ENCODE measurements around the gene CACNB1.

CACNB1 gene

DNA sequence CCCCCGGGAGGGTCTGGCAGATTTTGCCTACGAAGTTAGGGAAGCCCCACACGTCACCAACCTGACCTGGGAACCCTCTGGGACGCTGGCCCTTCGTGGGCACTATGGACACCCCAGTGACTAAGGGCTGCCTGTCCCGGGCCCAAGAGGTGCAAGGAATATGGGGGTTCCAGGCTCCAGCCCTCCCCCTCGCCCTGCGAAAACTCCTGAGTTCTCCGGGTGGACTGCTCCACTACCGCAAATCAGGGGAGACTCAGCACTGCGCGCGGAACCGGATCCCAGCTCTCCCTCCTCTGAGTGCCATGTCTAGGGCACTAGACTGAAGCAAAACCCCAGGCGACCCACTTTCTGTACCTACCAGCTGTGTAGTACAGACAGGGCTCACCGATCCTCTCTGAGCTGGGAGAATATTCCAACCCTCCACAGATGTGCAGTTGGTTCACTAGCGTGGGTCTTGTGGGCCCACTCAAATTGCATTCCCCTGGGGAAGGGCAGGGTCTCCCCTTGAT lies 31.6 kb downstream of the CACNB1 start, which contains the start of gene ARL5C:
ARL5C (minus strand) TSS at position 321 of the 509 bp plus-strand sequence. CDS start 401 bp downstream, outside the sequence.
- H3K4me1 Mint-ChIP-seq: peaks cover 25% of the 10 kb centered on the region
- DNase-seq (ENCODE audit: low spot score in 2 of 2) (no peak), ATAC-seq (no peak)
- peak within 1 kb of the TSS; percentile 15 for H3K27ac Mint-ChIP-seq
- peak within 1 kb of the TSS; percentile 78 for H3K4me3 Mint-ChIP-seq
- H3K36me3 Mint-ChIP-seq: no peaks in the 10 kb centered on the region
- H3K9me3 Mint-ChIP-seq: no peaks in the 10 kb centered on the region

DNA sequence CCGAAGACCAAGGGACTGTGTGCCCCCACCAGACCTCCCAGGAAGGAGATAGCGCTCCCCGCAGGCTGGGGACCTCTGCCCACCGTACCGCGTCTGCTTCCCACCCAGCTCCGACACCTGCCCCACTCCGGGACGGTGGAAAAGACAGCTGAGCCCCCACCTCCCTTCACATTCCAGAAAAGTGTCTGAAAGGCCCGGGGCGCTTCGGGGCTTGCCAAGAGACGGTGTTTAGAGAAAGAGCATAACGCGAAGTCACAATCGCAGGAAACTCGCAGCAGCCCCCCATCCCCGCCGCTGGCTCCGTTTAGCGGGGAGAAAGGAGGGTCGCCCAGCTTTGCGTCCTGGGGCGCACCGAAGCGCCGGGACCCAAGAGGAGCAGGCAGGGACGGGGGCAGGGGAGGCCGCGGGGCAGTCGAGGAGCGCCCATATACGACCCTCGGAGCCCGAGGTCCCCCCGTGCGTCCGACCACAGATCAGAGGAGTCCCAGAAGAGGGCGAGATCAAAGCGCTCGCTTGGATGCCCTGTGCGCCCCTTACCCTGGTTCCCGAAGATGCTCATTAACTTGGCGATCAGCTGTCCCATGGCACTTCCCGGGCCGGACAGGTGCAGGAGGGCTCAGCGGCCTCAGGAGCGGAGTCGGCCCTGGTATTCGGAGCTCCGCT lies 32.2 kb downstream of the CACNB1 start:
- H3K9me3 Mint-ChIP-seq: no peaks in the 10 kb centered on the region
- H3K4me3 Mint-ChIP-seq: peak overlapping the region; percentile 78
- peaks cover 25% of the 10 kb centered on the region for H3K4me1 Mint-ChIP-seq
- no peaks in the 10 kb centered on the region for H3K36me3 Mint-ChIP-seq
- DNase-seq (ENCODE audit: low spot score in 2 of 2): no peak
- peak; percentile 41 for ATAC-seq
- peak overlapping the region; percentile 15 for H3K27ac Mint-ChIP-seq

DNA sequence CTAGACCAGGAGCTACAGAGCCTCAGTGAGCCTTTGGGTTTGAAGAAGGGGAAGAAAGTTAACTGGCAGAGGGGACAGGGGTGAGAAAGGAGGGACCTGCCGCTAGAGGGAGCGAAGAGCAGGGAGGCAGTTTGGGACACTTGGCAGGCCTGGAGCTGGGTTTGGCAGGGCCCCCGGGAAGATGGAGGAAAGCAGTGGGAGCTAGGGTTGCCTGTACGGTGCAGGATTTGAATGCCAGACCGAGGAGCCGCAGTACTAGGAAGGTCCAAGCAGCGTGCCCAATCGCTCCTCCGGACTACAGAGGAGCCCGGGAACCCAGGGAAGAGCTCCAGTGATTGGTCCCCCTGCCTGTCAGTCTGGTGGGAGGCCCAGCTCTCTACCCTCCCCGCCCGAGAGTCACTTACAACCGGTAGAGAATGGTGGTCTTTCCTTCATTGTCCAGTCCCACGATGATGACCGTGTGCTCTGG lies 32.8 kb downstream of the CACNB1 start:
- Mint-ChIP-seq H3K4me1 (peaks cover 25% of the 10 kb centered on the region), H3K9me3 (no peaks in the 10 kb centered on the region), H3K4me3 (peak overlapping the region; percentile 78), H3K36me3 (no peaks in the 10 kb centered on the region), H3K27ac (peak overlapping the region; percentile 15)
- ATAC-seq: peak; percentile 97
- peak; percentile 69 to 87 for DNase-seq (ENCODE audit: low spot score in 2 of 2)

DNA sequence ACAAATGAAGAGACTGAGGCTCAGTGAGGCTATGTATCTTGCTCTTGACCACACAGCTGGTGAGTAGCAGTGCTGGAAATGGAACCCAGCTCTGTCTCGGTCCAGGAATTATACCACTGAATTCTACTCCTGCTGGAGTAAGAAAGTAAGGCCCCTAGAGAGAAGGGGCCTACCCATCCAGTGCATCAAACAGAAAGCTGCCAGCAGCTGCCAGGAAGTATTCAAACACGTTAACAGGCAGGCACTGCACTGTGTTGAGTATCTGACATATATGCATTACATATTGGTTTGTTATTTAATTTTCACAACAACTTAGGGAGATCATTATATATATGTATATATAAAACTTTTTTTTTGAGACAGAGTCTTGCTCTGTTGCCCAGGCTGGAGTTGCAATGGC lies 35.5 kb downstream of the CACNB1 start:
- DNase-seq (ENCODE audit: low spot score in 2 of 2): no peak
- Mint-ChIP-seq H3K27ac (no peak overlapping the region), H3K4me1 (peaks cover 16% of the 10 kb centered on the region)

DNA sequence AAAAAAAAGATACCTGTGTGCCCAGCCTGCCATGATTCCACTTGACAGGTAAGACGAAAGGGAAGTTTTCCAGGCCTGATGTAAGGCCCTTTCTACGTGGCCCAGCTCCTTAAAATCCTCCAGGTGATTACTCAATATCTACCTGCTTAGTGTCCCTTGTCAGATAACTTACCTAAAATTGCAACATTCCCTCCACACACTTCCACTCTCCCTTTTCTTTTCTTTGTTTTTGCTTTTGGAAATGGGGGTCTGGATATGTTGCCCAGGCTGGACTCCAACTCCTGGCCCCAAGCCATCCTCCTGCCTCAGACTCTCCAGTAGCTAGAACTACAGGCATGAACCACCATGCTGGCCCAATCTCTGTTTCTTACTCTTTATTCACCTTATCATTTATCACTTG lies 38.8 kb downstream of the CACNB1 start:
- Mint-ChIP-seq H3K36me3 (peaks cover 25% of the 10 kb centered on the region), H3K9me3 (no peaks in the 10 kb centered on the region), H3K27ac (no peak overlapping the region), H3K4me3 (no peak overlapping the region), H3K4me1 (peaks cover 11% of the 10 kb centered on the region)
- ATAC-seq: no peak
- DNase-seq (ENCODE audit: low spot score in 2 of 2): no peak

More for the DNA sequence above, 35.5 kb downstream of the CACNB1 start:
- no peak for ATAC-seq
- Mint-ChIP-seq H3K4me3 (no peak overlapping the region), H3K36me3 (no peaks in the 10 kb centered on the region), H3K9me3 (no peaks in the 10 kb centered on the region)

DNA sequence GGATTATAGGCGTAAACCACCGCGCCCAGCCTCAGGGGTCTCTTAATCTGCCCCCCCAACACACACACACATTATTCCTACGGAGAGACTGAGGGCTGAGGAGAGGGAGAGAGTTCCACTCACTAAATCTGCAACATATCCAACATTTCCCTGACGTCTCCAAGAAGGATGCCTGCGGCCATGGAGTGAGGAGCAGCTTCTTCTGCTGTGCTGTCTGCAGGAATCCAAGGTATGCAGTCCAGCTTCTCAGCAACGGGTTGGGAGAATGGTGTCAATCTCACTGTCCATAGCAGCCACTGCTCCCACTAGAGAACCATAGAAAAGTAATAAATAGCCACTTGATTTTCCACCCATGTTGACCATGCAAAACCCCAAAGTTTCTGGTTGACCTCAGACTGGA lies 41.0 kb downstream of the CACNB1 start:
- Mint-ChIP-seq H3K4me1 (peaks cover 32% of the 10 kb centered on the region), H3K36me3 (peaks cover 40% of the 10 kb centered on the region), H3K27ac (no peak overlapping the region), H3K9me3 (no peaks in the 10 kb centered on the region), H3K4me3 (no peak overlapping the region)
- ATAC-seq (no peak), DNase-seq (ENCODE audit: low spot score in 2 of 2) (no peak)

DNA sequence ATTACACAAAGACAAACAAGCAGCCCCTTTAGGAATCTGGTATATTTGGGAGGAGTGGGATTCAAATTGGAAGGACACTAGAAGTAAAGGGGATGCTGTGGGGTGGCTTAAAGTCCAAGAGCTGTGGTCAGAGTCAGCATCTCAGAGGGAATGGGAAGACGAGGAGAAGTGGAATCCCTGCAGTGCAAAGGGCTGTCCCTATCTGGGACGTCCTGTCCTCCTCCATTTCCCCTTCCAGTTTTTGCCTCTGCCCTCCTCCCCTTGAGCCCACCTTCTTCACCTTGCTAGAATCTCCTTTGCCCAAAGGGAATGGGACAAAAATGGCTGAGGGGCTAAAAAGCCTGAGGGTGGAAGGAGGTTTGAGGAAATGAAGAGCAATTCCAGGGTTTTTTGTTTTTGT lies 41.8 kb downstream of the CACNB1 start:
- Mint-ChIP-seq H3K4me1 (peaks cover 35% of the 10 kb centered on the region), H3K27ac (no peak overlapping the region), H3K9me3 (no peaks in the 10 kb centered on the region), H3K4me3 (no peak overlapping the region), H3K36me3 (peaks cover 40% of the 10 kb centered on the region)
- no peak for ATAC-seq
- DNase-seq (ENCODE audit: low spot score in 2 of 2): no peak

DNA sequence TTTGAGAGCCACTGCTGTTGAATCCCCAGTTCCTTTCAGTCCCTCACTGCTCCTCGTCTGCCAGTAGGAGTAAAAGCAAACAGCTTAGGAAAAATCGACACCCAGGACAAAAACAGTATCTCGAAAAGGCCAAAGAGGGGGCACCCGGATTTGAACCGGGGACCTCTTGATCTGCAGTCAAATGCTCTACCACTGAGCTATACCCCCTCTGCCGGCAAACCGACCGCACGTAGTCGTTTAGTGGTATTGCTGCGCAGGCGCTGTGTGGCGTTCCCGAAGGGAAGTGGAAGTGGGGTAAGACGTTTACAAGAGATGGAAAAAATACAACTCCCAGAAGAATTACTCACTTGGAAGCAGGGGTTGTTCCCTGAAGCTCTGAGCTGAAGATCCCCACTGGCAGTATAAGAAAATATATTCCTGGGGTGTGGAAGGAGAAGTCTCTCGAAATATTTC lies 43.8 kb downstream of the CACNB1 start:
- H3K9me3 Mint-ChIP-seq: no peaks in the 10 kb centered on the region
- ATAC-seq: peak; percentile 76
- H3K36me3 Mint-ChIP-seq: peaks cover 40% of the 10 kb centered on the region
- peak; percentile 95 to 99 for DNase-seq (ENCODE audit: low spot score in 2 of 2)
- peak overlapping the region; percentile 97 for H3K4me3 Mint-ChIP-seq
- H3K4me1 Mint-ChIP-seq: peaks cover 42% of the 10 kb centered on the region
- H3K27ac Mint-ChIP-seq: peak overlapping the region; percentile 100

DNA sequence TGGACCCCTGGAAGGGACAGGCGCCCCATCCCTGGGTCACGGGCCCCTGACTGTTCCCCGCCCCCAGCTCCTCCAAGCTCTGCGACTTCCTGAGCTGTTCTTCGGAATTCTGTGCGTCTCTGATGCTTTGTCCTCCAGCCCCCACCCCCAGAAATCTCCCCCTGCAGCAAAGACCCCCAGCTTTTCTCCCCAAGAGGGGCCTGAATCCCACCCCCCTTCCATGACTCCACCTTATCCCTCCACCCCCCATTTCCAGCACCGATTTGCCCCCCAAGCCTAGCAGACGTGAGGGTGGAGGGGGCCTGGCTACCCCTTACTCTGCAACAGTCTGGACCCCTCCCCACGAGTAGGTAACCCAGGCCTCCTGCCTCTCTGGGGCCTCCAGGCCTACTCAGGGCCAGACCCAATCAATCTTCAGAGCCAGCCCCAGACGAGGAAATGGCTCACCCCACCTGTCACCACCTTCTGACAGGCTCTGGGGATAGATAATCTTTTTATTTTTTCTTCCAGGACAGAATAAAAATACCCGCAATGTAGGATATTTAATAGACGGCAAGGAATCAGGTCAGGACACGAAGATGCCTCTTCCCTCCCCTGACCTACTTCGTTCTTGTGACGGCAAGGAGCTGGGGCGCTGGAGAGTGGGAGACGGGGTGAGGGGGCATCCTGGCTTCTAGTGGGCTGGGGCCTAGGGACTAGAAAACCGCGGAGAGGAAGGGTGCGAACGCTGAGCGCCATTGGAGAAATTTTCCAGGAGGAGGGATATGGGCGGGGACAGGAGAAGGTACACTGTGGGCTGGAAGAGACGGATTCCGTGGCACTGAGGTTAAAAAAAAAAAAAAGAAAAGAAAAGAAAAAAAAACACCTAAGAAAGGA lies 45.3 kb downstream of the CACNB1 start:
- peak in 1 of 2 donors; percentile 55 for DNase-seq (ENCODE audit: low spot score in 2 of 2)
- H3K36me3 Mint-ChIP-seq: peaks cover 40% of the 10 kb centered on the region
- peak overlapping the region; percentile 97 for H3K4me3 Mint-ChIP-seq
- H3K4me1 Mint-ChIP-seq: peaks cover 42% of the 10 kb centered on the region
- H3K27ac Mint-ChIP-seq: peak overlapping the region; percentile 100
- no peaks in the 10 kb centered on the region for H3K9me3 Mint-ChIP-seq
- ATAC-seq: no peak

DNA sequence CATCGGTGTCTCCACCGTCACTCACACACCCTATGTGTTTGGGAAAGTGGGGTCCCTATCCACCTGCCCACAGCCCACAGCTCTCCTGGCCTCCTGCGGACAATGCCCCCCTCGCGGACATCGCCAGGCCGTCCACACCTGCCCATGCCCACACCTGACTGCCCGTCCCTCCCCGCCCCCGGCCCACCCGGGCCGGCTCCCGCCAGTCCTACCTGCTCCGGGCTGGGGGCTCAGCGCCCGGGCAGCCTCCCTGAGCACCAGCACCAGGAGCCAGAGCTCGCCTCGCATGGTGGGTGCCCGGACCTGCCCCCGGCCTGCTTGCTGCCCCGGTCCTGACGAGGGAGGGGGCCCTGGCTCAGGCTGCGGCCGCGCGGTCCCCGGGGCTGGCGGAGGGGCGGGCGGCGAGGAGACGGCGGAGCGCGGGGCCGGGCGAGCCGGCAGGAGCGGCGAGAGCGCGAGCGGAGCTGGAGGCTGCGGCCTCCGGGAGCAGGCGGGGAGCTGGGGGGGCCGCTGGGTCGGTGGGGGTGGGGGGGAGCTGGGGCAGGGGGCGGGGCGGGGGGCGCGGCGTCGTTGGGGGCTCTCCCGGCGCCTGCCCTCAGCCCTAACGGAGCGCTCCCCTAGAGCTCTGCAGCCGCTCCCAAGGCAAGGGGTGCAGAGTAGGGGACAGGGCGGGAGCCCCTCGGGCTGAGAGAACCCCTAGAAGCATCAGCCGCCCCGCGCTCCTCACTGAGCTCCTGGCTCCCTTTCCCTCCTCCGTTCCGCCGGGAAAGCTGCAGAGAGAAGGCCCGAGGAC lies 46.1 kb downstream of the CACNB1 start, which contains the start of gene PLXDC1:
PLXDC1 (minus strand) TSS at position 488 of the 793 bp plus-strand sequence; CDS start at position 288, 200 bp downstream.
- Mint-ChIP-seq H3K4me3 (peak within 1 kb of the TSS; percentile 97), H3K4me1 (peaks cover 42% of the 10 kb centered on the region), H3K9me3 (no peaks in the 10 kb centered on the region), H3K27ac (peak within 1 kb of the TSS; percentile 100), H3K36me3 (peaks cover 40% of the 10 kb centered on the region)
- DNase-seq (ENCODE audit: low spot score in 2 of 2): peak in 1 of 2 donors; percentile 64
- ATAC-seq: no peak

DNA sequence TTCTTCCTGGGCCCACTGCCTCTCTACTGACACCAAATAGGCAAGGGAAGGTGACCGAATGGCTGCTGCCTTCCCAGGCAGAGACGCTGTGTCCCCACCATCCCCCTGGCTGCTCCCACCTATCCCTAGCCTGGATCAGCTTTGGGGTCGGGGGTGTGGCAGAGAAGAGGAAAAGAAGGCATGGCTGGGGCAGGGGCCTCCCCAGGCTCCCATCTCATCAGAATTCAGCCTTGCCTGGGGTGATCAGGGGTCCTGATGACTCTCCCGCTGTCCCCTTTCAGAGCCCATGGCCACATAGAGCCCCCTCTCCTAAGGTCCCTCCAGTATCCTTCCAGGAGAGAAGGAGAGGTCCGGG lies 46.7 kb downstream of the CACNB1 start:
- no peaks in the 10 kb centered on the region for H3K9me3 Mint-ChIP-seq
- H3K36me3 Mint-ChIP-seq: peaks cover 37% of the 10 kb centered on the region
- no peak for ATAC-seq
- H3K4me3 Mint-ChIP-seq: peak overlapping the region; percentile 97
- DNase-seq (ENCODE audit: low spot score in 2 of 2): no peak
- H3K27ac Mint-ChIP-seq: peak overlapping the region; percentile 38
- H3K4me1 Mint-ChIP-seq: peaks cover 42% of the 10 kb centered on the region

DNA sequence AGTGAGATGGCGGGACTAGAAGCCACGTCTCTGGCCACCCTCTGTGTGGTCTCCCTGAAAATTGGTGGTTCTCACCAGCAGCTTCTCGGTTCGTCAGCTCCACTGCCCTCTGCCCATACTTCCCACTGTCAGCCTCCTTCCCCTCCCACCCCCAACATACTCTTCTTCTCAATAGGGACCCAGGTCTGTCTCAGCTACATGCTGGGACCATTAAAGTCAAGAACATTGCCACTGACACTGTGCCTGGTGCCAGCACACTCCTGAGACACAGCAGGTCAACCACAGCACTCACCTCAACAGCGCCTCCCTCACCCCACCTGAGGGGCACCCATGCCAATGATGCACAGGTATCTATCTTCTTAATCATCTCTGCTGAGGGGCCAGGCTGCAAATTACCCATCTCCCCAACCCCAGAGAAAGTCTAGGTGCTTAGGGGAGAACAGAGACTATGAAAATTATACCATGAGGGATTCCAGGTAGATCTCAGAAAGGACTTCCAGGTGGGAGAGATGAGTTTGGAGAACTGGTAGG lies 47.3 kb downstream of the CACNB1 start:
- Mint-ChIP-seq H3K27ac (peak overlapping the region; percentile 38), H3K4me1 (peaks cover 42% of the 10 kb centered on the region), H3K4me3 (peak overlapping the region; percentile 97), H3K36me3 (peaks cover 31% of the 10 kb centered on the region), H3K9me3 (no peaks in the 10 kb centered on the region)
- ATAC-seq: no peak
- no peak for DNase-seq (ENCODE audit: low spot score in 2 of 2)

DNA sequence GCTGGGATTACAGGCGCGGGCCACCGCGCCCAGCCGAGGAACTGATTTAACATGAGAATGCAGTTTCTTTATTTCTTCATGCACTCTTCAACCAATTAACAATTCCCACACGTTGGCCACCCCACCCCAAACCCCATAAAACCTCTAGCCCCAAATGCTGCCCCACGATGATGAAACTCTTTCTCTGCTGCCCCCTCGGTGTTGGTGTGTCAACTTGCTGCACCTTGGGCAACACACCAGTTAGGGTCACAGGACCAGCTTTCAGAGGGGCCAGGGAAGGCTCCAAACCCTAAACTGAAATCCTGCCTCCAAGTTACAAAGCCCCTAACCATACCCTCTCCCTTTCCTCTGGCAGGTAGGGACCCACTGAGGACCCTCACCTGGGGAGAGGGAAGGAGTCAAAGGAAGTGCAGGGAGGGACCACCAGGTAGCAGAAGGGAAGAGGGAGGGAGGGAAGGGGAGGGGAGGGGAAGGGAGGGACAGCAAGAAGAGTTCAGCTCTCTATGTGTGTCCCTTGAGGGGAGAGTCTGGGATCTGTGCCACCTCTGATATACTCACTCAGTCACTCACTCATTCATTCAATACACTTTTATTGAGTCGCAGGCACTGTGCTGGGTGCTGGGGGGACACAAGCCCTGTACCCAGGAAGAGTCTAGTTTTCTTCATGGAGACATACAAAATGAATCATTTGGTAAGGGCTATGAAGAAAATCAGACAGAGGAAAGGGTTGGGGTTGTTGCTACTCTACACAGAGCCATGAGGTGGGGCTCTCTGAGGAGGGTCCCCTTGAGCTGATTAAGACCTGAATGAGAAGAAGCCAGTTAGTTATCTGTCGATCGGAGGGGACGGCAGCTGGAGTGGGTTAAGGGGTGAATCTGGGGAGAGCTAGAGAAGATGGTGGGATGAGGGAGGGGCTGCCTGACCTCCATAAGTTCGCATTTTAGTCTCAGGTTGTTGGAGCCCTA lies 50.0 kb downstream of the CACNB1 start:
- peaks cover 20% of the 10 kb centered on the region for H3K4me1 Mint-ChIP-seq
- ATAC-seq (no peak), DNase-seq (ENCODE audit: low spot score in 2 of 2) (no peak)
- peaks cover 4% of the 10 kb centered on the region for H3K36me3 Mint-ChIP-seq
- no peak overlapping the region for H3K4me3 Mint-ChIP-seq
- H3K9me3 Mint-ChIP-seq: no peaks in the 10 kb centered on the region
- H3K27ac Mint-ChIP-seq: no peak overlapping the region

DNA sequence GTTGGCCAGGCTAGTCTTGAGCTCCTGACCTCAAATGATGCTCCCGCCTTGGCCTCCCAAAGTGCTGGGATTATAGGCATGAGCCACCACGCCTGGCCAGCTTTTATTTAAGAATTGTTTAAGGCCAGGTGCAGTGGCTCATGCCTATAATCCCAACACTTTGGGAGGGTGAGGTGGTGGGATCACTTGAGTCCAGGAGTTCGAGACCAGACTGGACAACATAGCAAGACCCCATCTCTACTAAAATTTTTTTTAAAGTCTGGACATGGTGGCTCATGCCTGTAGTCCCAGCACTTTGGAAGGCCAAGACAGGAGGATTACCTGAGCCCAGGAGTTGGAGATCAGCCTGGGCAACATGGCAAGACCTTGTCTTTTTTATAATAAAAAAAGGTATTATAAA lies 51.2 kb downstream of the CACNB1 start:
- no peak overlapping the region for H3K4me3 Mint-ChIP-seq
- no peak overlapping the region for H3K27ac Mint-ChIP-seq
- H3K4me1 Mint-ChIP-seq: peaks cover 11% of the 10 kb centered on the region
- no peaks in the 10 kb centered on the region for H3K36me3 Mint-ChIP-seq
- no peak for ATAC-seq
- H3K9me3 Mint-ChIP-seq: no peaks in the 10 kb centered on the region
- DNase-seq (ENCODE audit: low spot score in 2 of 2): no peak
